Mesendoderm (in vitro differentiated cells): ENCODE data around the gene CHCHD3.
A peak's percentile ranks its signal among the peaks of the same experiment; 100 is the strongest.

Source experiments
- DNase-seq: peaks from one replicate; pipeline ENCODE4 v3.0.0; 2013
- H2AK5ac ChIP-seq: 2 replicates; pipeline ENCODE4 v1.6.1; 2013; ENCODE audit warnings: low read length, inconsistent platforms
- H2BK120ac ChIP-seq: 2 replicates; pipeline ENCODE4 v1.6.1; 2013; ENCODE audit warnings: low read depth, mild to moderate bottlenecking, low read length, moderate library complexity, mixed read lengths
- H2BK15ac ChIP-seq: replicated peaks from 2 replicates; pipeline ENCODE4 v1.6.1; 2013; ENCODE audit warnings: low read depth, mild to moderate bottlenecking, moderate library complexity
- H2BK5ac ChIP-seq: 2 replicates; pipeline ENCODE4 v1.6.1; 2013; ENCODE audit warnings: low read length, inconsistent platforms
- H3K18ac ChIP-seq: 2 replicates; pipeline ENCODE4 v1.6.1; 2013; ENCODE audit warnings: mild to moderate bottlenecking, low read length, mixed read lengths
- H3K23ac ChIP-seq: one replicate; pipeline ENCODE4 v1.6.1; 2013; ENCODE audit warnings: low read length
- H3K27ac ChIP-seq: 2 replicates; pipeline ENCODE4 v1.5.1; 2013; ENCODE audit warnings: low read depth, mild to moderate bottlenecking, inconsistent platforms, low read length, moderate library complexity
- H3K27me3 ChIP-seq: 2 replicates; pipeline ENCODE4 v1.6.1; 2013; ENCODE audit warnings: low read length, control low read depth, mild to moderate bottlenecking, inconsistent platforms; ENCODE audit not compliant: insufficient read depth, poor library complexity
- H3K36me3 ChIP-seq: 2 replicates; pipeline ENCODE4 v1.6.1; 2013; ENCODE audit warnings: low read length, inconsistent platforms; ENCODE audit not compliant: control insufficient read depth, insufficient read depth
- H3K4ac ChIP-seq: one replicate; pipeline ENCODE4 v1.6.1; 2013; ENCODE audit warnings: low read depth, mild to moderate bottlenecking, low read length, moderate library complexity
- H3K4me1 ChIP-seq: 2 replicates; pipeline ENCODE4 v1.6.1; 2013; ENCODE audit warnings: low read depth, low read length, inconsistent platforms; ENCODE audit not compliant: control insufficient read depth
- H3K4me2 ChIP-seq: 2 replicates; pipeline ENCODE4 v1.6.1; 2013; ENCODE audit warnings: low read length
- H3K4me3 ChIP-seq: 2 replicates; pipeline ENCODE4 v1.5.1; 2013; ENCODE audit warnings: mild to moderate bottlenecking, low read length
- H3K56ac ChIP-seq: one replicate; pipeline ENCODE4 v1.6.1; 2013; ENCODE audit warnings: low read length
- H3K79me1 ChIP-seq: 2 replicates; pipeline ENCODE4 v1.6.1; 2013; ENCODE audit warnings: low read length, inconsistent platforms
- H3K79me2 ChIP-seq: 2 replicates; pipeline ENCODE4 v1.6.1; 2013; ENCODE audit warnings: mild to moderate bottlenecking, low read length; ENCODE audit not compliant: control insufficient read depth, insufficient read depth
- H3K9ac ChIP-seq: 2 replicates; pipeline ENCODE4 v1.6.1; 2013; ENCODE audit warnings: low read length, inconsistent platforms
- H4K5ac ChIP-seq: one replicate; pipeline ENCODE4 v1.6.1; 2013; ENCODE audit warnings: low read length
- H4K8ac ChIP-seq: one replicate; pipeline ENCODE4 v1.6.1; 2013; ENCODE audit warnings: low read depth, mild to moderate bottlenecking, control low read depth, low read length, moderate library complexity
- WGBS: extraction: QIAGEN DNeasy Blood & Tissue Kit; methylation state at CpG from one replicate; pipeline ENCODE4 v1.1.7; 2013; ENCODE audit warnings: low lambda C conversion rate, missing lambda C conversion rate; ENCODE audit not compliant: insufficient coverage; ENCODE audit errors: extremely low coverage; 5-methylcytosine and 5-hydroxymethylcytosine counted together

CHCHD3 gene

GRCh38 chr7:133030346-133030745 lies 51.5 kb downstream of the CHCHD3 start:
- Histone ChIP-seq H3K4me3 (no peak overlapping the region), H3K56ac (no peak overlapping the region), H3K27me3 (no peaks in the 10 kb centered on the region), H4K5ac (no peak overlapping the region), H4K8ac (no peak overlapping the region), H2BK15ac (no peak overlapping the region), H3K9ac (no peak overlapping the region), H3K23ac (no peak overlapping the region), H2AK5ac (no peak overlapping the region), H3K27ac (no peak overlapping the region), H3K79me2 (no peaks in the 10 kb centered on the region), H2BK5ac (no peak overlapping the region), H3K4ac (no peak overlapping the region), H3K18ac (no peak overlapping the region), H3K4me2 (no peak overlapping the region), H3K4me1 (no peaks in the 10 kb centered on the region), H3K79me1 (peaks cover 2% of the 10 kb centered on the region), H2BK120ac (no peak overlapping the region), H3K36me3 (no peaks in the 10 kb centered on the region)
- no peak for DNase-seq

- Histone ChIP-seq H3K56ac (no peak overlapping the region), H3K4ac (no peak overlapping the region), H3K79me2 (no peaks in the 10 kb centered on the region), H3K4me1 (no peaks in the 10 kb centered on the region), H3K27me3 (no peaks in the 10 kb centered on the region), H3K4me2 (no peak overlapping the region), H3K18ac (no peak overlapping the region), H3K27ac (no peak overlapping the region), H3K23ac (no peak overlapping the region), H3K9ac (no peak overlapping the region), H4K8ac (no peak overlapping the region), H2BK15ac (no peak overlapping the region), H2AK5ac (no peak overlapping the region), H3K4me3 (no peak overlapping the region), H3K36me3 (no peaks in the 10 kb centered on the region), H2BK5ac (no peak overlapping the region), H3K79me1 (peaks cover 2% of the 10 kb centered on the region), H2BK120ac (no peak overlapping the region), H4K5ac (no peak overlapping the region)
- WGBS = no CpG with 5 or more reads among the region's 5 CpGs
- no peak for DNase-seq
Observed at GRCh38 chr7:133029463-133029862, 52.4 kb downstream of the CHCHD3 start.

DNA sequence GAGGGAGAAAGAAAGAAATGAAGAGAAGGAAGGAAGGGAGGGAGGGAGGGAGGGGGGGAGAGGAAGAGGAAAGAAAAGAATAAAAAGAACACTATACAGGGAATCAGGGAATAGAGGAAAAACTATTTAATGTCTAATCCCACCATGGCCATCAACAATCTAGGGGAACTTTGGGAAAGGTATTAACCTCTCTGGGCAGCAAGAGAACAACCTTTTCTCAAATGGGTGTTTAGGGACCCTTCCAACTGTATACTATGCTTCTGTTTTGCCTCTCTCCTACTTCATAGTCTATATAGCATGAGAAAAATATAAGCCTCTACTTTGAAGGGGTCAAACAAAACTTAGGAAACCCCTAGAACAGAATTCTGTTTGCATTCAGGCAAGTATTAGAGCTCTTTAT lies 54.5 kb downstream of the CHCHD3 start:
- Histone ChIP-seq H3K79me2 (no peaks in the 10 kb centered on the region), H2BK15ac (no peak overlapping the region), H3K23ac (no peak overlapping the region), H3K56ac (no peak overlapping the region), H3K4ac (no peak overlapping the region), H3K4me2 (no peak overlapping the region), H4K8ac (no peak overlapping the region), H2BK120ac (no peak overlapping the region), H3K9ac (no peak overlapping the region), H3K36me3 (no peaks in the 10 kb centered on the region), H3K18ac (no peak overlapping the region), H3K27ac (no peak overlapping the region), H2BK5ac (no peak overlapping the region), H2AK5ac (no peak overlapping the region), H3K27me3 (no peaks in the 10 kb centered on the region), H3K79me1 (peaks cover 2% of the 10 kb centered on the region), H4K5ac (no peak overlapping the region), H3K4me3 (no peak overlapping the region), H3K4me1 (no peaks in the 10 kb centered on the region)
- DNase-seq = no peak

GRCh38 chr7:133026210-133026859 lies 55.6 kb downstream of the CHCHD3 start:
- Histone ChIP-seq H2BK5ac (no peak overlapping the region), H4K8ac (no peak overlapping the region), H3K23ac (no peak overlapping the region), H3K4me1 (no peaks in the 10 kb centered on the region), H3K79me1 (peaks cover 2% of the 10 kb centered on the region), H3K9ac (no peak overlapping the region), H3K27ac (no peak overlapping the region), H3K4ac (no peak overlapping the region), H3K18ac (no peak overlapping the region), H3K36me3 (no peaks in the 10 kb centered on the region), H4K5ac (no peak overlapping the region), H3K4me3 (no peak overlapping the region), H3K56ac (no peak overlapping the region), H3K27me3 (no peaks in the 10 kb centered on the region), H3K4me2 (no peak overlapping the region), H3K79me2 (no peaks in the 10 kb centered on the region), H2BK120ac (no peak overlapping the region), H2AK5ac (no peak overlapping the region), H2BK15ac (no peak overlapping the region)
- DNase-seq = no peak
- no CpG with 5 or more reads among the region's 2 CpGs for WGBS

GRCh38 chr7:133025056-133025455 lies 56.8 kb downstream of the CHCHD3 start:
- Histone ChIP-seq H2BK5ac (no peak overlapping the region), H3K4me3 (no peak overlapping the region), H3K18ac (no peak overlapping the region), H3K4me1 (no peaks in the 10 kb centered on the region), H3K56ac (no peak overlapping the region), H2AK5ac (no peak overlapping the region), H3K79me1 (peaks cover 4% of the 10 kb centered on the region), H3K36me3 (no peaks in the 10 kb centered on the region), H3K23ac (no peak overlapping the region), H3K27ac (no peak overlapping the region), H2BK15ac (no peak overlapping the region), H2BK120ac (no peak overlapping the region), H3K4me2 (no peak overlapping the region), H4K8ac (no peak overlapping the region), H3K27me3 (no peaks in the 10 kb centered on the region), H3K4ac (no peak overlapping the region), H3K79me2 (no peaks in the 10 kb centered on the region), H4K5ac (no peak overlapping the region), H3K9ac (no peak overlapping the region)
- DNase-seq = no peak
- WGBS = no CpG with 5 or more reads among the region's 2 CpGs

DNA sequence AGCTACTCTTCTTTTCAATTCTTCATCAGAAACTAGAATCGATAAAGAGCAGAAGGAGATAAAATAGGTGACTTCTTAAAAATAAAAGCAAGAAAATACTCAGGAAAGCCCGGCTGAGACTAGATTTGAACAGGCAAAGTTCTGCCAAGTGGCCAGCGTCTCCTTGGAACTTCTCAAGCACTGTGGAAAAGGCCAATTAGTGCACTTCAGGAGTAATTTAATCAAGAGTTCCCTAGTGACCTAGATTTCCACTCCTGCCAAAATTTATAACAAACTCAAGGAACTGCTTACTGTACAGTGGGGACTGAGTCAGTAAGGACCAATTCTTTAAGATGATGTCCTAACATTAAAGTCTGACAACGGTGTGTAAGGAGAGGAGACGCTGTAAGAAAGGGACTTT lies 57.3 kb downstream of the CHCHD3 start:
- no peak overlapping the region for H3K23ac ChIP-seq

More for the DNA sequence above, 57.3 kb downstream of the CHCHD3 start:
- Histone ChIP-seq H3K4me1 (no peaks in the 10 kb centered on the region), H3K56ac (no peak overlapping the region), H4K8ac (no peak overlapping the region), H3K9ac (no peak overlapping the region), H3K18ac (no peak overlapping the region), H3K79me2 (no peaks in the 10 kb centered on the region), H2BK5ac (no peak overlapping the region), H3K79me1 (peaks cover 5% of the 10 kb centered on the region), H2BK15ac (no peak overlapping the region), H3K4ac (peak overlapping the region; percentile 81), H3K36me3 (no peaks in the 10 kb centered on the region), H3K27ac (no peak overlapping the region), H3K4me2 (no peak overlapping the region), H2AK5ac (no peak overlapping the region), H2BK120ac (no peak overlapping the region), H3K4me3 (no peak overlapping the region), H3K27me3 (no peaks in the 10 kb centered on the region), H4K5ac (no peak overlapping the region)
- DNase-seq = no peak
- WGBS = no CpG with 5 or more reads among the region's 5 CpGs
